Stimulated activated CD8-positive, alpha-beta memory T cell treated with anti-CD3 and anti-CD28 coated beads, Interleukin-7, amount 100 ng/mL, for 48 hours (primary cell): ENCODE results near the gene LRRC70.
"Not testable (repeated sequence)": the region's sequence is repeated elsewhere in the genome, so short reads cannot be mapped to it uniquely, and the experiment has no call there.

Experiments used
- DNase-seq, 2 donors: peaks; one replicate each; pipeline ENCODE4 v3.0.0-alpha.2; 2020; ENCODE audit warnings: low read depth in 1 of 2; ENCODE audit errors: extremely low read depth in 1 of 2

The LRRC70 gene

GRCh38 chr5:62600560-62601252 lies 22.1 kb downstream of the LRRC70 start:
- DNase-seq = no peak

DNA sequence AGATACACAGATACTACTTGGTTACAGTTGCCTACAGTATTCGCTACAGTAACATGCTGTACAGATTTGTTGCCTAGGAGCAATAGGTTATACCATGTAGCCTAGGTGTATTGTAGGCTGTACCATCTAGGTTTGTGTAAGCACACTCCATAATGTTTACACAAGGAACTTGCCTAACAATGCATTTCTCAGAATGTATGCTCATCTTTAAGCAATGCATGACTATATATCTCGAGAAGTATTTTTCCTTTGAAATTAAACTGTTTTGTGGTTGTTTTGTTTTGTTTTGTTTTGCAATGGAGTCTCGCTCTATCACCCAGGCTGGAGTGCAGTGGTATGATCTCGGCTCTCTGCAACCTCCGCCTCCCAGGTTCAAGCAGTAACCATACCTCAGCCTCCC lies 25.3 kb downstream of the LRRC70 start:
- no peak for DNase-seq

- no peak for DNase-seq
Observed at GRCh38 chr5:62605638-62606037, 27.0 kb downstream of the LRRC70 start.

- no peak for DNase-seq
Observed at GRCh38 chr5:62606878-62607277, 28.3 kb downstream of the LRRC70 start.

GRCh38 chr5:62607615-62608014 lies 29.0 kb downstream of the LRRC70 start:
- no peak for DNase-seq

GRCh38 chr5:62608529-62609511 lies 30.2 kb downstream of the LRRC70 start:
- DNase-seq = no peak

DNA sequence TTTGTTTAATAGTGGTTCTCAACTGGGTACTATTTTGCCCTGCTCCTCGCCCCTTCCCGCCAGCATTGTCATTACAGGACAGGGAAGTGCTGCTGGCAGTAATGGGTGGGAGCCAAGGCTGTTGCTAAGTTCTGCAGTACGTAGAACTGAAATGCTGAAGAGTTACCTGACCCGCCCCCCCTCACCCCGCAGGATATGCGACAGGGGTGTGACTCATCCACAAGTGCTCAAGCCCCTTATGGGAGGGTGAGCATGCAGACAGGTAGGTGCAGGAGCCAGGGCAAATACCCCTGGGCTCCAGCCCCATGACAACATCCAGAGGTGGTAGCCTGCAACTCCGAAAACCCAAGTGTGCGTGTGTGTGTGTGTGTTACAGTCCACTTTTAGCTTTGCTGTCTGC lies 35.7 kb downstream of the LRRC70 start:
- DNase-seq = no peak

GRCh38 chr5:62616615-62617277 lies 38.1 kb downstream of the LRRC70 start:
- DNase-seq = no peak

DNA sequence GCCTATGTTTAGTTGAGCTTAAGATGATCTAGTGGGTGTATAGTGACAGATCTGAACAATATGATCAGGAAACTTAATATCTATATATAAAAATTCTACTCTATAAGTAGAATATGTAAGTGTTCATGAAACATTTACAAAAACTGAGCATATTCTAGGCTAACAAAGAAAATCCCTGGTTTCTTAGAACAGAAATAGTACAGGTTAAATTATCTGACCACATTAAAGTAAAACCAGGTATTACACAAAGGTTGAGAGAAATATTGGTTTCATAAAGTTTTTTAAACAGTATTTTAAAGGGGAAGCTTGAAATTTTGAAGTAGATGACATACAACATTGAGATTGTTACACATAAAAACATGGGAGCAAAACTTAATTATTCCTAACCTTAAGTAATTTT lies 39.3 kb downstream of the LRRC70 start:
- DNase-seq = no peak

DNA sequence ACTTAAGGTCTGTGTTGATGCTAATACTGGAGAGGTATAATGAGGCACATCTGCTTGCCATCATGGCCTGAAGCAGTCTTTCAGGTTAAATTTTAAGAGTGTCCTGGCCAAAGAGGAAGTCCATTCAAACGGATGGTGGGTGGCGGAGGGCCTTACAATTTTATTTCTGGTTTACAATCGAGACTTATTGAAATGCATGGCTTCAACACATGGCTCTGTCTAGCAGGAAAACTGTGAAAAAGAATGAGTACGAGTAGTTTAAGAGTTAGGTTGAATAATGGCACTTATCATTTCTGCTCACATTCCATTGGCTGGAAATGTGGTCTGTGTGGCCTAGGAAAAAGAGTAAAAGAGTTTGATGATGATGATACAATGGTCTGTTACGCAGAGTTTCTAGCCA lies 42.1 kb downstream of the LRRC70 start:
- DNase-seq = no peak

- no peak for DNase-seq
Observed at GRCh38 chr5:62621280-62621679, 42.7 kb downstream of the LRRC70 start.

DNA sequence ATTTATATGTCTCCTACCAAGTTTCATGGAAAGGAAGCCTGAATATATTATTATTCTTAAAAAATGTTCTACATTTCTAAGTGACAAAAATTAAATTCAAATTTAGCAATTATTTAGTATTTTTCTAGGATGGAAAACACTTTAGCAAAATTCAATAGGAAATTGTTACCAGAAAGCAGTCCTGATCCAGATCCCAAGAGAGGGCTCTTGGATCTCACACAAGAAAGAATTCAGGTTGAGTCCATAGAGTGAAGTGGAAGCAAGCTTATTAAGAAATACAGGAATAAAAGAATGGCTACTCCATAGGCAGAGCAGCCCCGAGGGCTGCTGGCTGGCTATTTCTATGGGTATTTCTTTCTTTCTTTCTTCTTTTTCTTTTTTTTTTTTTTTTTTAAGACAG lies 44.7 kb downstream of the LRRC70 start:
- DNase-seq = no peak

DNA sequence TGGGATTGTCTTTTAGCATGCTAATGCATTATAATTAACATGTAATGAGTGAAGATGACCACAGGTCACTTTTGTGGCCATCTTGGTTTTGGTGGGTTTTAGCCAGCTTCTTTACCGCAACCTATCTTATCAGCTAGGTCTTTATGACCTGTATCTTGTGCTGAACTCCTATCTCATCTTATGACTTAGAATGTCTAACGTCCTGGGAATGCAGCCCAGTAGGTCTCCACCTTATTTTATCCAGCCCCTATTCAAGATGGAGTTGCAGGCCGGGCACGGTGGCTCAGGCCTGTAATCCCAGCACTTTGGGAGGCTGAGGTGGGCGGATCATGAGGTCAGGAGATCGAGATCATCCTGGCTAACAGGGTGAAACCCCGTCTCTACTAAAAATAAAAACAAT lies 45.8 kb downstream of the LRRC70 start:
- not testable (repeated sequence) for DNase-seq

DNA sequence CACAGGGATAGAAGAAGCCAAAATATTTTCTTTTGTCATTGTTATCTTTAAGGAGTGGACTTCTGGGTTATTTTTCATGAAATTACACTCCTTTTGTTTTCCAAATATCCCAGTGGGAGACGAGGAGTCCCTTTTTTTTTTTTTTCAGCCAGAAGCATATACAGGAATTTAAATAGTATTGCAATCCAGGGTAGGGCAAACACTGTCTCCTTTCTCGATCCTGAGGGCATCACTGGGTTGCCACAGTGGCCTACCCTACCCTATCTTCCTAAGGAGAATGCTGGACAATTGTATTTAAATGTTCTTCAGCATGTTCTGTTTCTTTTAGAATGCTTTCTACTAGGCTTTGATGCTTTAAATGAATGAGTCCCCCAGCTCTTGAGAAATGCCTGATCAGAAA lies 47.9 kb downstream of the LRRC70 start:
- DNase-seq = no peak

DNA sequence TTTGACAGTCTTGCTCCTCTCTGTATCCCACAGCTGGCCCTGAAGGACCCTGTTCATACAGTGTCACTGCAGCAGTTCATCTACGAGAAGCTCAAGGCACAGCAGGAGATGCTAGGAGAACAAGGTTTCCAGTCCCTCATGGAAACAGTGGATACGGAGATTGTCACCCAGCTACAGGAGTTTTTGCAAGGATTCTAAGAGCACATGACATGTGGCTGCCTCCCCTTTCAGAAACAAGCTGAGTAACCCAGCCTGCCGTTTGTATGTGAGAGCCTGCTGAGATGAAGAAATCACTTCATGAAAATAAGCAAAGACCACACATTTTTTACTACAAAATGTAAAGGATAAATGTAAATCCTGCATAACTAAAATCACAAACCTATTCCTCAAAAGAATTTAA lies 48.5 kb downstream of the LRRC70 start:
- DNase-seq = no peak

DNA sequence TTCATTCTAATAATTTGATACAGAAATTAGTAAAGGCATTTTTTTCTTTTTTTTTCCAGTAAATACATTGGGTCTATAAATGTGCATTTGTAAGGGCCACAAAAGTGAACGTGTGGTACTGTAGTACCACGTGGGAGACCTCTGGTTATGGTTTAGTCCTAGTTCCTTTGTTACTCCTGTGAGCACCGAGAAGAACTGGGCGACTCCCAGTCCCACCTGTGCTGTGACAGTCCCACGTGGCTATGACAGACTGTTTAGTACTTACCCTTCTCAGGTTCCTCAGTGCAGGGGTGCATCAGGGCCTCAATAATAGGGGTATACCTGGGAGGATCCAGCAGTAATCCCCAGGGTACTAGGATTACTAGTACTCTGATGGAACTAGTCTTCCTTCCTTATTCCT lies 49.3 kb downstream of the LRRC70 start:
- DNase-seq = no peak
